Liver (tissue), 3 donors: ENCODE measurements around the gene FBXW11.
"Not testable (repeated sequence)": the region's sequence is repeated elsewhere in the genome, so short reads cannot be mapped to it uniquely, and the experiment has no call there.

Source experiments
- EGR1 ChIP-seq, 2 donors: IDR thresholded peaks; 2 replicates each; pipeline ENCODE4 v1.6.1; 2016 to 2018; ENCODE audit warnings: antibody characterized with exemption in 2 of 2, low read depth in 2 of 2
- FOXA2 ChIP-seq: IDR thresholded peaks from 2 replicates; pipeline ENCODE4 v1.6.1; 2016; ENCODE audit warnings: antibody characterized with exemption
- GABPA ChIP-seq, 2 donors: IDR thresholded peaks in 1 of 2; conservative IDR thresholded peaks in 1 of 2; 2 replicates each; pipeline ENCODE4 v1.6.1; 2016; ENCODE audit warnings: antibody characterized with exemption in 2 of 2, mild to moderate bottlenecking in 1 of 2, moderate library complexity in 1 of 2
- MAX ChIP-seq: IDR thresholded peaks from 2 replicates; pipeline ENCODE4 v1.6.1; 2016; ENCODE audit warnings: antibody characterized with exemption
- RAD21 ChIP-seq, 2 donors: IDR thresholded peaks; 2 replicates each; pipeline ENCODE4 v1.6.1; 2016; ENCODE audit warnings: antibody characterized with exemption in 2 of 2, mild to moderate bottlenecking in 2 of 2
- RXRA ChIP-seq, 2 donors: IDR thresholded peaks; 2 replicates each; pipeline ENCODE4 v1.6.1; 2017 to 2018; ENCODE audit warnings: antibody characterized with exemption in 2 of 2, mild to moderate bottlenecking in 1 of 2
- SP1 ChIP-seq: IDR thresholded peaks from 2 replicates; pipeline ENCODE4 v1.6.1; 2018; ENCODE audit warnings: antibody characterized with exemption, mild to moderate bottlenecking
- TAF1 ChIP-seq: conservative IDR thresholded peaks from 2 replicates; pipeline ENCODE4 v1.6.1; 2016; ENCODE audit warnings: antibody characterized with exemption, mild to moderate bottlenecking
- ZBTB33 ChIP-seq: IDR thresholded peaks from 2 replicates; pipeline ENCODE4 v1.6.1; 2016; ENCODE audit warnings: antibody characterized with exemption
- TF ChIP-seq, protein P1 (sequence below): fragments of 150-350 bp; IDR thresholded peaks from 2 replicates; pipeline ENCODE4 v1.5.1; 2017; ENCODE audit warnings: improper control_type of control experiment, low read depth, low read length; ENCODE audit not compliant: missing input control
- TF ChIP-seq, protein P2 (sequence below): IDR thresholded peaks from 2 replicates; pipeline ENCODE4 v1.6.1; 2016; ENCODE audit warnings: antibody characterized with exemption, mild to moderate bottlenecking
- donor health status: healthy.
- donor health status: healthy.

DNA sequence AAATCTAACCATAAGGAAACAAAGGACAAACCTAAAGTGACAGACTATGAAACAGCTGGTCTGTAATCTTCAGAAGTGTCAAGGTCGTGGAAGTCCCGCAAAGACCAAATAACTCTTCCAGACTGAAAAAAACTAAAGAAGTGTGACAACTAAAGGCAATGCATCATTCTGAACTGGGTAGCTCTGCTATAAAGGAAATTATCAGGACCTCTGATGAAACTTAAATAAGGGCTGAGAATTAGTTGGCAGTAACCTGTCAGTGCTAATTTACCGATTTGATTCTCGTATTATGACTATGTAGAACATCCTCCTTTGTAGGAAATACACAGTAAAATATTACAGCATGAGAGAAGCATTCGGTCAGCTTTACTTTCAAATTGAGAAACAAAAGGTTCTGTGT is 65.2 kb downstream of the FBXW11 start:
- TF ChIP-seq, protein P1, sequence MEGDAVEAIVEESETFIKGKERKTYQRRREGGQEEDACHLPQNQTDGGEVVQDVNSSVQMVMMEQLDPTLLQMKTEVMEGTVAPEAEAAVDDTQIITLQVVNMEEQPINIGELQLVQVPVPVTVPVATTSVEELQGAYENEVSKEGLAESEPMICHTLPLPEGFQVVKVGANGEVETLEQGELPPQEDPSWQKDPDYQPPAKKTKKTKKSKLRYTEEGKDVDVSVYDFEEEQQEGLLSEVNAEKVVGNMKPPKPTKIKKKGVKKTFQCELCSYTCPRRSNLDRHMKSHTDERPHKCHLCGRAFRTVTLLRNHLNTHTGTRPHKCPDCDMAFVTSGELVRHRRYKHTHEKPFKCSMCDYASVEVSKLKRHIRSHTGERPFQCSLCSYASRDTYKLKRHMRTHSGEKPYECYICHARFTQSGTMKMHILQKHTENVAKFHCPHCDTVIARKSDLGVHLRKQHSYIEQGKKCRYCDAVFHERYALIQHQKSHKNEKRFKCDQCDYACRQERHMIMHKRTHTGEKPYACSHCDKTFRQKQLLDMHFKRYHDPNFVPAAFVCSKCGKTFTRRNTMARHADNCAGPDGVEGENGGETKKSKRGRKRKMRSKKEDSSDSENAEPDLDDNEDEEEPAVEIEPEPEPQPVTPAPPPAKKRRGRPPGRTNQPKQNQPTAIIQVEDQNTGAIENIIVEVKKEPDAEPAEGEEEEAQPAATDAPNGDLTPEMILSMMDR = not testable (repeated sequence)
- not testable (repeated sequence) for TF ChIP-seq RXRA (IDR thresholded peaks at IDR 0.05); SP1; ZBTB33; TAF1; GABPA (IDR thresholded peaks at IDR 0.05 in 1 of 2, conservative IDR thresholded peaks at IDR 0.05 in 1 of 2); MAX; RAD21 (IDR thresholded peaks at IDR 0.05); EGR1 (IDR thresholded peaks at IDR 0.05; ENCODE audit: low read depth in 2 of 2); FOXA2
- TF ChIP-seq, protein P2, sequence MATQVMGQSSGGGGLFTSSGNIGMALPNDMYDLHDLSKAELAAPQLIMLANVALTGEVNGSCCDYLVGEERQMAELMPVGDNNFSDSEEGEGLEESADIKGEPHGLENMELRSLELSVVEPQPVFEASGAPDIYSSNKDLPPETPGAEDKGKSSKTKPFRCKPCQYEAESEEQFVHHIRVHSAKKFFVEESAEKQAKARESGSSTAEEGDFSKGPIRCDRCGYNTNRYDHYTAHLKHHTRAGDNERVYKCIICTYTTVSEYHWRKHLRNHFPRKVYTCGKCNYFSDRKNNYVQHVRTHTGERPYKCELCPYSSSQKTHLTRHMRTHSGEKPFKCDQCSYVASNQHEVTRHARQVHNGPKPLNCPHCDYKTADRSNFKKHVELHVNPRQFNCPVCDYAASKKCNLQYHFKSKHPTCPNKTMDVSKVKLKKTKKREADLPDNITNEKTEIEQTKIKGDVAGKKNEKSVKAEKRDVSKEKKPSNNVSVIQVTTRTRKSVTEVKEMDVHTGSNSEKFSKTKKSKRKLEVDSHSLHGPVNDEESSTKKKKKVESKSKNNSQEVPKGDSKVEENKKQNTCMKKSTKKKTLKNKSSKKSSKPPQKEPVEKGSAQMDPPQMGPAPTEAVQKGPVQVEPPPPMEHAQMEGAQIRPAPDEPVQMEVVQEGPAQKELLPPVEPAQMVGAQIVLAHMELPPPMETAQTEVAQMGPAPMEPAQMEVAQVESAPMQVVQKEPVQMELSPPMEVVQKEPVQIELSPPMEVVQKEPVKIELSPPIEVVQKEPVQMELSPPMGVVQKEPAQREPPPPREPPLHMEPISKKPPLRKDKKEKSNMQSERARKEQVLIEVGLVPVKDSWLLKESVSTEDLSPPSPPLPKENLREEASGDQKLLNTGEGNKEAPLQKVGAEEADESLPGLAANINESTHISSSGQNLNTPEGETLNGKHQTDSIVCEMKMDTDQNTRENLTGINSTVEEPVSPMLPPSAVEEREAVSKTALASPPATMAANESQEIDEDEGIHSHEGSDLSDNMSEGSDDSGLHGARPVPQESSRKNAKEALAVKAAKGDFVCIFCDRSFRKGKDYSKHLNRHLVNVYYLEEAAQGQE = not testable (repeated sequence)
